Calu3 (cell line): ENCODE data around the gene NAA80. TPM values are rescaled to one million over a fixed set of nuclear protein-coding genes. Genes with fewer than 3 reads are reported as not detected.
A peak's percentile ranks its signal among the peaks of the same experiment; 100 is the strongest.

ENCODE experiments used
- BruUV-seq: library from RNA; stranded (reverse); fragments of 400-500 nt; replicated peaks from 2 replicates; lab custom pipeline; 2021; lab: Mats Ljungman, UMichigan
- CTCF ChIA-PET: fragments of 300-600 bp; sonication (Branson Sonifier 250); formaldehyde crosslinking; loops from one replicate; lab custom pipeline; 2022; ENCODE audit warnings: antibody characterized with exemption; lab: Charles Lee
- DNase-seq: peaks from one replicate; pipeline ENCODE4 v3.0.0; 2022
- H3K27ac Mint-ChIP-seq: one replicate; pipeline ENCODE4 v1.8.0; 2022; ENCODE audit warnings: mixed read lengths; ENCODE audit not compliant: unreplicated experiment
- H3K27me3 Mint-ChIP-seq: one replicate; pipeline ENCODE4 v1.8.0; 2022; ENCODE audit warnings: mixed read lengths; ENCODE audit not compliant: unreplicated experiment
- H3K36me3 Mint-ChIP-seq: one replicate; pipeline ENCODE4 v1.8.0; 2022; ENCODE audit warnings: mild to moderate bottlenecking, moderate library complexity, mixed read lengths; ENCODE audit not compliant: insufficient read depth, unreplicated experiment
- H3K4me1 Mint-ChIP-seq: one replicate; pipeline ENCODE4 v1.8.0; 2022; ENCODE audit warnings: mild to moderate bottlenecking, low read depth, mixed read lengths; ENCODE audit not compliant: unreplicated experiment
- H3K4me3 Mint-ChIP-seq: one replicate; pipeline ENCODE4 v1.8.0; 2022; ENCODE audit warnings: mild to moderate bottlenecking, low read depth, moderate library complexity, mixed read lengths; ENCODE audit not compliant: unreplicated experiment
- H3K9me3 Mint-ChIP-seq: one replicate; pipeline ENCODE4 v1.8.0; 2022; ENCODE audit warnings: low read depth, mixed read lengths; ENCODE audit not compliant: unreplicated experiment
- intact Hi-C: fragments of 100-400 bp; cut with micrococcal nuclease; formaldehyde crosslinking; loops from one replicate; pipeline ENCODE4 v1.10.0; 2022; ENCODE audit not compliant: unreplicated experiment
- total RNA-seq: library from RNA; stranded (reverse); gene quantifications from 2 replicates; pipeline ENCODE4 v1.2.3, GENCODE V29; 2022
- TF ChIP-seq, protein P1 (sequence below): fragments of 200-600 bp; IDR thresholded peaks from one replicate; pipeline ENCODE4 v1.8.0; 2022; ENCODE audit warnings: antibody characterized with exemption; ENCODE audit not compliant: unreplicated experiment

NAA80 gene
- total RNA-seq, 1 experiment from 2014 or later, result 15.0 TPM

DNA sequence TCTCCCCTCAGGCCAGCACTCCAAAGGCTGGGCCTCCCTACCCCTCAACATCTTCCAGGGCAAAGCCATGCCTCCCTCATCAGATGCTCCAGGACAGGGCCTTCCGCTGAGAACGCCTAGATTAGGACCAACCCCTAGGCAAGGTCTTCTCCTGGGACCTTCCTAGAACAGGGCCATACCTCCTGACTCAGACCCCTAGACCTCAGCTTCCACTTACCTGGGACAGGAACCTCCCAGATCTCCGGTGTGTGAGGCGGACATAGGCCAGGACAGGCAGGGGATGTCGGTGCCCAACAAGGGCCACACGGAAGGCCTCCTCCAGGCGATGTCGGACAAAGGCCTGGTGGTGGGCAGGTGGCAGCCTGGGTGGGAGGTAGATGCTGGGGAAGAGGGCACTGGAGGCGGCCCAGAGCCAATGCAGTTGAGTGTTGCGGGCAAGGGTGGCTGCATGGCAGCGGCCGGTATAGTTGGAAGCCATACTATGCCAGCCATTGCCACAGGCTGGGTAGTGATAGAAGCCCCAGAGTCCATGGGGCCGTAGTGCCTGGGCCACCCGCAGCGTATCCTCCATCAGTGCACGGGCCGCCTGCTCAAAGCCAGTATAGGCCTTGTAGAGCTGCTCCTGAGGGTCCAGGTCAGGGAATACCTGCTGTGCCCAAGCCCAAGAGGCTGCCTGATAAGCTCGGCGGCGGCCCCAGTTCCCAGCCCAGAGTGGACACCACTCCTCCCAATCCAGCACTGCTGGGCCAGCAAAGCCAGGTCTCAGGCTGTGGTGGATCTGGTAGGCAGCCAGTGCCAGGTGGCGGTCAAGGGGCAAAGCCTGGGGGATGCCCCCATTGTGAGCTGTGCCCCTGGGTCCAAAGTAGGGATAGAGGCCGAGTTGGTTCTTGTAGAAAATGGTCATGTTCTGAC is 4.5 kb downstream of the NAA80 start:
- TF ChIP-seq, protein P1, sequence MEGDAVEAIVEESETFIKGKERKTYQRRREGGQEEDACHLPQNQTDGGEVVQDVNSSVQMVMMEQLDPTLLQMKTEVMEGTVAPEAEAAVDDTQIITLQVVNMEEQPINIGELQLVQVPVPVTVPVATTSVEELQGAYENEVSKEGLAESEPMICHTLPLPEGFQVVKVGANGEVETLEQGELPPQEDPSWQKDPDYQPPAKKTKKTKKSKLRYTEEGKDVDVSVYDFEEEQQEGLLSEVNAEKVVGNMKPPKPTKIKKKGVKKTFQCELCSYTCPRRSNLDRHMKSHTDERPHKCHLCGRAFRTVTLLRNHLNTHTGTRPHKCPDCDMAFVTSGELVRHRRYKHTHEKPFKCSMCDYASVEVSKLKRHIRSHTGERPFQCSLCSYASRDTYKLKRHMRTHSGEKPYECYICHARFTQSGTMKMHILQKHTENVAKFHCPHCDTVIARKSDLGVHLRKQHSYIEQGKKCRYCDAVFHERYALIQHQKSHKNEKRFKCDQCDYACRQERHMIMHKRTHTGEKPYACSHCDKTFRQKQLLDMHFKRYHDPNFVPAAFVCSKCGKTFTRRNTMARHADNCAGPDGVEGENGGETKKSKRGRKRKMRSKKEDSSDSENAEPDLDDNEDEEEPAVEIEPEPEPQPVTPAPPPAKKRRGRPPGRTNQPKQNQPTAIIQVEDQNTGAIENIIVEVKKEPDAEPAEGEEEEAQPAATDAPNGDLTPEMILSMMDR, result no peak
- Mint-ChIP-seq H3K4me1 (peaks cover 26% of the 10 kb centered on the region), H3K27me3 (no peaks in the 10 kb centered on the region), H3K4me3 (no peak overlapping the region), H3K27ac (no peak overlapping the region), H3K36me3 (peaks cover 38% of the 10 kb centered on the region), H3K9me3 (no peaks in the 10 kb centered on the region)
- CTCF ChIA-PET, result no interaction called here
- BruUV-seq, result no TSS peak
- intact Hi-C loops, result no loop called here
- DNase-seq, result no peak

DNA sequence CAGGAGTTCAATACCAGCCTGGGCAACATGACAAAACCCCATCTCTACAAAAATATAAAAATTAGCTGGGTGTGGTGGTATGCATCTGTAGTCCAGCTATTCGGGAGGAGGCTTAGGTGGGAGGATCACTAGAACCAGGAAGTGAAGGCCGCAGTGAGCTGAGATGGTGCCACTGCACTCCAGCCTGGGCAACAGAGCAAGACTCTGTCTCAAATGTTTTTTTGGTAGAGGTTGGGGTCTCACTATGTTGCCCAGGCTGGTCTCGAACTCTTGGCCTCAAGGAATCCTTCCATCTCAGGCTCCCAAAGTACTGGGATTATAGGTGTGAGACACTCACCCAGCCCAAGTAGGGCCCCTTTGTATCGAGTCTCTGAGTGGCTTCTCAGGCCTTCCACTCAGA is 5.1 kb downstream of the NAA80 start:
- Mint-ChIP-seq H3K9me3 (no peaks in the 10 kb centered on the region), H3K4me3 (no peak overlapping the region), H3K36me3 (peaks cover 31% of the 10 kb centered on the region), H3K27ac (no peak overlapping the region), H3K27me3 (no peaks in the 10 kb centered on the region), H3K4me1 (peaks cover 26% of the 10 kb centered on the region)
- DNase-seq, result no peak
- TF ChIP-seq, protein P1, result no peak
- no TSS peak for BruUV-seq
- CTCF ChIA-PET, result no interaction called here
- intact Hi-C loops, result no loop called here

DNA sequence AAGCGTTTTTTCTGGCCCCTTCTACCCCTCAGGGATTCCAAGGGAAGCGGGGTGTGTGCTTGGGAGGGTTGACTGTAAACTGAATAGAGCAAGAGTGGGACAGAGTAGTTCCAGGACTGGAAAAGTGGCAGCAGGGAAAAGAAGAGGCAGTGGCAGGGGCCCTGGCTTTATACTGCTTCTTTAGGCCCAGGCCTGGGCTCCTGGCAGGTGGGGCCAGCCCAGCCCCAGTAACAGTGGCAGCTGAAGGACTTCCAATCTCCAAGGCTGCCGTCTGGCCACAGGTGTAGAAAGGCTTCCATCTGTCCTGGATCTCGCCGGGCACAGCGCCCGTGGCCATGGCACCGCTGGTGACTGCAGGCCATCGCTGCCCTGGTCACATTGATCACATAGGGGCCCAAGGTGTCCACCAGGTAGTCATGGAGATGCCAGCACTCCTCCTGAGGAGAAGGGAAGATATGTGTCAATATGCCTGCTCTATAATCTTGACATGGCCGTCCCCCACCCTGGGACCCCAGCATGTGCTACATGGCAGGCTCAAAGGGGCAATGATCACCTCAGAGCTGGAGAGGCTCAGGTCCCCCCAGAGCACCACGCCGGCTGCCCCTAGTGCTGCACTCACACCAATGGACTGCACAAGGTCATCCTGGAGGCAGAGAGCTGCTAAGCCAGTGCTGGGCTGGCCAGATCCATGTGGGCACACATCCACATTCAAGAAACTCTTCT is 6.0 kb downstream of the NAA80 start:
- TF ChIP-seq, protein P1, result no peak
- H3K27me3 Mint-ChIP-seq, result no peaks in the 10 kb centered on the region
- no TSS peak for BruUV-seq
- peak overlapping the region; percentile 92 for H3K27ac Mint-ChIP-seq
- CTCF ChIA-PET, result interaction anchor here (2.1 kb wide), 1 partner anchor 35 kb away, joined by 6 read pairs; the partner anchor contains the start of gene TUSC2
- DNase-seq, result no peak
- H3K4me3 Mint-ChIP-seq, result peak overlapping the region; percentile 73
- intact Hi-C loops, result no loop called here
- no peaks in the 10 kb centered on the region for H3K9me3 Mint-ChIP-seq
- H3K36me3 Mint-ChIP-seq, result peaks cover 33% of the 10 kb centered on the region
- H3K4me1 Mint-ChIP-seq, result peaks cover 23% of the 10 kb centered on the region

DNA sequence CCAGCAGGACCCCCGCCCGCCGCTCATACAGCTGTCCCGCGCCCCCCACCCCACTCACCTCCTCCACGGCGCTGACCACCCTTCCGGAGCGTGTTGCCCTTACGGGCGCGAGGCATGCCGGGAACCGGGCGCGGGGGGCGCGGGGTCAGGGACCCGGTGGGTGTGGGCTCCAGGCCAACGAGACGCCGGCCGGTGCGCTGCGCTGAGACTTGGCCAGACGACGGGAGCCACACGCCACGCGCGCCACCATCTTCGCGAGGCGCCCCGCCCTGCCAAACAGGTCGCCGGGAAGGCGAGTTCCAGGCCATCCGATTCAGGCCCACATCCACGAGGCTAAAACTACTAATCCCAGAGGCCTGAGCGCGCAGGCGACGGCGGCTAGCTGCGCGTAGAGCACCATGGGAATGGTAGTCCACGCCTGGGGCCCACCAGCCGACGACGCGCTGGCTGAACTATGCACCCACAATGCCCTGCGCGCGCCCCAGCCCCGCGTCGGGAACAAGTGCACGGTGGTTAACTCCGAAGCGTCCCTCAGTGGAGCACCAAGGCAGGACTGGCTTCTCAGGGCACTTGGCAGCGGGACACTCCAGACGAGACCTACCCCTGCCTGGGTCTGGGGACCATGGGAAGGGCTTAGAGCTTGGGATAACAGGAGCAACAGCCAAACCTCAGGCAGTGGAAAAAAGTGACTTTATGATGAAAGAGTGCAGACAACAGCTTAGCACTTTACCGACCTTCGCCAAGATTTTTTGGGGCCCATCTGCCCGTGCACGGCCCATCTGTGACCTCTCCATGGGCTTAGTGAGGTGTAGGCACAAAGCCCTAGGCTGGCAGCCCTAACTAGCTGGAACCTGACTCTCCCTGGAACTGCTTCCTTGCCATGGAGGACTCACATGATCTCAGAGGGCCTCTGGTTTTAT is 6.8 kb downstream of the NAA80 start, which contains the start of gene IFRD2:
IFRD2 (minus strand) TSS at position 271 of the 920 bp plus-strand sequence; CDS start at position 116, 155 bp downstream.
- TF ChIP-seq, protein P1, result no peak
- TSS peak; percentile 85 for BruUV-seq
- Mint-ChIP-seq H3K4me1 (peaks cover 19% of the 10 kb centered on the region), H3K27ac (peak within 1 kb of the TSS; percentile 92), H3K4me3 (peak within 1 kb of the TSS; percentile 73), H3K27me3 (no peaks in the 10 kb centered on the region), H3K36me3 (peaks cover 37% of the 10 kb centered on the region), H3K9me3 (no peaks in the 10 kb centered on the region)
- intact Hi-C loops, result no loop called here
- DNase-seq, result peak; percentile 95
- CTCF ChIA-PET, result interaction anchor here (0.6 to 2.1 kb wide), 4 partner anchors 23 to 45 kb away, joined by 4 to 6 read pairs (median 4); partner anchors contain the start of genes SEMA3B and TUSC2
